ENCODE data around the gene AZIN2.
"Not testable (repeated sequence)": the region's sequence is repeated elsewhere in the genome, so short reads cannot be mapped to it uniquely, and the experiment has no call there.

The AZIN2 gene

DNA sequence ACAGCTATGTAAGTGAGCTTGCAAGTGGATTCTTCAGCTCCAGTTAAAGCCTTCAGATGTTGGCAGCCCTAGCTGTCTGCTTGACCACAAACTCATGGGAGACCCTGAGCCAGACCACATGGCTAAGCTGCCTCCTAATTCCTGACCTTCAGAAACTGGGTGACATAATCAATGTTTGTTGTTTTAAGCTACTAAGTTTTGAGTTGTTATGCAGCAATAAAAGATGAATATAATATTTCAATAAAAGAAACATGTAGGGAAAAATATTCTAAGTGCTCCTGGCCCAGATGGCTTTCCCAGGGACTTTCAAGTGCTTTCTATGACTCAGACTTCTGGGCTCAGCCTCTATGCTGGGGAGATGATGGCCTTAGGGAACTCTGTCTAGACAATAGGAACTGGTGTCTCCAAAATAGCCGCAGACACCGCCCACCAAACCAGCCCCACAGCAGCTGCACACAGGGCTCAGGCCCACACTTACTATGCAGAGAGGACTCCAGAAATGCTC lies 20.3 kb upstream of the AZIN2 start:
- no peak for DNase-seq

GRCh38 chr1:33061834-33062233 lies 19.1 kb upstream of the AZIN2 start:
- no peak for DNase-seq

DNA sequence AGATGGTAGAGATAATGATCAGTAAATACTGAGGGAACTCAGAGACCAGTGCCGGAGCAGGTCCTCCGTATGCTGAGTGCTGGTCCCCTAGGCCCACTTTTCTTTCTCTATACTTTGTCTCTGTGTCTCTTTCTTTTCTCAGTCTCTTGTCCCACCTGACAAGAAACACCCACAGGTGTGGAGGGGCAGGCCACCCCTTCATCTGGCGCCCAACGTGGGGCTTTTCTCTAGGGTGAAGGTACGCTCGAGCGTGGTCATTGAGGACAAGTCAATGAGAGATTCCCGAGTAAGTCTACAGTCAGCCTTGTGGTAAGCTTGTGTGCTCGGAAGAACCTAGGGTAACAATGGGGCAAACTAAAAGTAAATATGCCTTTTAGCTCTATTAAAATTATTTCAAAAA lies 16.7 kb upstream of the AZIN2 start:
- not testable (repeated sequence) for DNase-seq

DNA sequence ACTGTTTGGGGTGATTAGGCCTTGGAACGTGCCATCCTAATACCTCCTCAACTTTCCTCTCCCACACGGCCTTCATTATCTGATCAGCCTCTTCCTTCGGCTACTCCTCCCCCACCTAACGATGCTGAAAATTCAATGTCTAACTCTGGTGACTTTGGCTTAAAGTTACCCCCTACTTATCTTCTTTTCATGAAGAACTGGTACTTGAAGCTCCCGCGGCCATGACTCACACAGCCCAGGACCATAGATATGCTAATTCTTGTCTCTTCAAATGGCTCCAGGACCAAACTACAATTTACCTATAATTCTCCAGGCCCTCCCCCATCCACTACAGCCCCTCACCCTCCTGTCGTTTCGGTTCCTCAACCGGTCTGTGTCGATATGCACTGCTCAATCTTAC lies 15.7 kb upstream of the AZIN2 start:
- no peak for DNase-seq

- not testable (repeated sequence) for DNase-seq
These were observed 14.5 kb upstream of the AZIN2 start for GRCh38 chr1:33066477-33066876.

- DNase-seq, result not testable (repeated sequence)
These were observed 12.8 kb upstream of the AZIN2 start for GRCh38 chr1:33068108-33068507.

GRCh38 chr1:33070628-33071027 lies 10.3 kb upstream of the AZIN2 start:
- DNase-seq, result no peak

GRCh38 chr1:33072707-33073106 lies 8.2 kb upstream of the AZIN2 start:
- DNase-seq, result no peak

GRCh38 chr1:33074193-33074945 lies 6.6 kb upstream of the AZIN2 start:
- no peak for DNase-seq

GRCh38 chr1:33078030-33078591 lies 2.8 kb upstream of the AZIN2 start:
- DNase-seq, result no peak

DNA sequence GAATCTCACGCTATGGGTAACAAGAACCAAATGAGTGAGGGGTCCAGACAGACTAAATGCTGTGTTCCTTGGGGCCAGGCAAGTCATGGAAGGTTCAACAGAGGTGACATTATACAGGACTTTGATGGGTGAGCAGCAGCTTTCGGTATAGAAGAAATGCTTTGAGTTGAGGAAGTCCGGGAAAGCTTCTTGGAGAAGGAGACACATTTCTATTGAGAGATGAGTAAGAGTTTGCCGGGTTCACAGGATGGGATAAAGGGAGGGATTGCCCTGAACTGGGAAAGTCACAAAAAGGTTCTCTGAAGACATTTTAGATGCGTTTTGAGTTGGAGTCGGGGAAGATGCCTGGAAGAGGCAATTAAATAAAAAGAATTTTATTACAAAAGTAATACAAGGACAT lies 580 bp upstream of the AZIN2 start:
- no peak for DNase-seq

GRCh38 chr1:33081554-33082305 lies 777 bp downstream of the AZIN2 start:
- no peak for DNase-seq

- no peak for DNase-seq
These were observed 1.7 kb downstream of the AZIN2 start for GRCh38 chr1:33082575-33083108.

- no peak for DNase-seq
These were observed 4.4 kb downstream of the AZIN2 start for GRCh38 chr1:33085332-33085731.

DNA sequence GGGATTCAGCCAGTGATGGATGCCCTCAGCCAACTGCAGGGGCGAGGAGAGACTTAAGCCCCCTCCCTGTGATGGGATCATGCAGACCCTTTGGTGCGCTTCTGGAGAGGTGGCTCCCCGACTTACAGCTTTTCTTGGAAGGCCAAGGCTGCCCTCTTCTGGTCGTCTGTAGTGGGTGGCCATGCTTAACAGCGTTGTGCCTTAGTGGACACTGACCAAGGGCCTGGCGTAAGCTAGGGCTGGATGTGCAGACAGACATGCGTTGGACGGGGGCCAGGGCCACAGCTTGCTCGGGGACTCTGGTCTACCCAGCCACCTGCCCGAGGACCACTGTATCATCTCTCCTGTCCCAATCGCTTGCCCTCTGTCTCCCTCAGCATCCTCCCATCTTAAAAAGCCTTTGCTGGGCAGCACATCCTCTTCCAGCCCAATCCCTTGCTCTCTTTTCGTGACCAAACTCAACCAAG lies 5.5 kb downstream of the AZIN2 start:
- DNase-seq, result peak; percentile 20

GRCh38 chr1:33087677-33088076 lies 6.7 kb downstream of the AZIN2 start:
- DNase-seq, result no peak

DNA sequence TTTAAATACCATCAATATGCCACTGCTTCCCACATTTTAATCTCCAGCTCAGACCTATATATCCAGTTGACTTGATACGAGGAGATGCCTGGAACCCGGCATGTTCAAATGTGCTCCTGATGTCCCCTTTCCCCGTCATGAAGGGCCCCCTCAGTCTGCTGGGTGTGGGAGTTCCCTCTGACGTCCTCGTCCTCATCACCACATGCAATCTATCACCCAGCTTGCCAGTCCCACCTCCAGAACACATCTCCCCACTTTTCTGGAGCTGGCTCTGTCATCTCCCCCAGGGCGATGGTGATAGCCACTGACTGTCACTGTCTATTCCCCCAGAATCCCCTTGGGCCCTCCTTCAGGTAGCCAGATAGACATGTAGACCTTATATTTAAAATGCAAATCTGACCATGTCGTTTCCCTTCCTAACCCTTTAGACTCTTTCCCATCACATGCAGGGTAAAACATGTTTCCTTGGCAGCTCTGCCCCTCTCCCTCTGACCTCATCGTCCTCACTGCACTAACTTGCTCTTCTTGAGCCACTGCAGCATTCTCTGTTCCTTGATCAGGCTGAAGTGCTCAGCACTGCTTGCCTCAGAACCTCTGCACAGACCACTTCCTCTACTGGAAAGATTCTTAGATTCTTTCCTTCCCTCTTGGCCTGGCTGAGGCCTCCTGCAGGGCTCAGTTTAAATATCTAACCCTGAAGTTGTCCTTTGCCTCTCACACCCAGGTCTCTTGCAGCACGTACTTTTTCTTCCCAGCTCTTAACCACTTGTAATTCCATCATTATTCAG lies 7.4 kb downstream of the AZIN2 start:
- no peak for DNase-seq

DNA sequence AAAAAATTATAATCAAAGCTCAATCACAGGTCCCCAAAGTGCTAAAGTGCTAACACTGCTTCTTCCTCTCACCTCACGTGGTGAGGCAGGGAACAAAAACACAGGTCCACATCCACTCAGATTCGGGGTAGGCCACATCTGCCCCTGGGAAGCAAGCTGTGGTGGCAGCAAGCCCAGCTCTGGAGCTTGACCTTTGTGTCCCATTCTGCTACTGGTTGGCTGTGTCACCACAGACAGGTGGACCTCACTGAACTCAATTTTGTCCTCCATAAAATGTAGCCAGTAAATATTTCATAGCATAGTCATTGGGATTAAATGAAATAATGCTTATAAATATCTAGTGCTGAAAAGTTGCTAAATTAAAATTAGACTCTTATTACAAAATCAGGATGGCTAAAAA lies 8.5 kb downstream of the AZIN2 start:
- DNase-seq, result no peak

- DNase-seq, result no peak
These were observed 11.5 kb downstream of the AZIN2 start for GRCh38 chr1:33092438-33092837.

- no peak for DNase-seq
These were observed 12.1 kb downstream of the AZIN2 start for GRCh38 chr1:33093004-33093403.

DNA sequence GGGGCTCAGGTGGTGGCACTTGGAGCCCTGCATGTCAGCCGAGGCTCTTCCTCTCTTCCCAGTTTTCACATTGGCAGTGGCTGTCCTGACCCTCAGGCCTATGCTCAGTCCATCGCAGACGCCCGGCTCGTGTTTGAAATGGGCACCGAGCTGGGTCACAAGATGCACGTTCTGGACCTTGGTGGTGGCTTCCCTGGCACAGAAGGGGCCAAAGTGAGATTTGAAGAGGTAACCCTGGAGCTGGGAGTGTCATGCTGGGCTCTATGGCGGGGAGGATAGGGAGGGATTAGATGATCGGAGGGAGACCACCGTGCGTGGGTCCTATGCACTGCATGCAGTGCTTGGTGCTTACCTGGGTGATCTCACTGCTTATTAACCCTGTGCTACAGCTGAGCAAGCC lies 13.5 kb downstream of the AZIN2 start:
- no peak for DNase-seq

- peak; percentile 23 for DNase-seq
These were observed 14.1 kb downstream of the AZIN2 start for GRCh38 chr1:33094971-33095604.

All from activated gamma-delta T cell treated with Interleukin-2 at 50 U/mL for 16 hours (primary cell).